Fibroblast of skin of right biceps (primary cell): ENCODE results near the gene POSTN.

Experiments
- DNase-seq: peaks from one replicate; pipeline ENCODE4 v3.0.0-alpha.2; 2013

Gene POSTN, protein sequence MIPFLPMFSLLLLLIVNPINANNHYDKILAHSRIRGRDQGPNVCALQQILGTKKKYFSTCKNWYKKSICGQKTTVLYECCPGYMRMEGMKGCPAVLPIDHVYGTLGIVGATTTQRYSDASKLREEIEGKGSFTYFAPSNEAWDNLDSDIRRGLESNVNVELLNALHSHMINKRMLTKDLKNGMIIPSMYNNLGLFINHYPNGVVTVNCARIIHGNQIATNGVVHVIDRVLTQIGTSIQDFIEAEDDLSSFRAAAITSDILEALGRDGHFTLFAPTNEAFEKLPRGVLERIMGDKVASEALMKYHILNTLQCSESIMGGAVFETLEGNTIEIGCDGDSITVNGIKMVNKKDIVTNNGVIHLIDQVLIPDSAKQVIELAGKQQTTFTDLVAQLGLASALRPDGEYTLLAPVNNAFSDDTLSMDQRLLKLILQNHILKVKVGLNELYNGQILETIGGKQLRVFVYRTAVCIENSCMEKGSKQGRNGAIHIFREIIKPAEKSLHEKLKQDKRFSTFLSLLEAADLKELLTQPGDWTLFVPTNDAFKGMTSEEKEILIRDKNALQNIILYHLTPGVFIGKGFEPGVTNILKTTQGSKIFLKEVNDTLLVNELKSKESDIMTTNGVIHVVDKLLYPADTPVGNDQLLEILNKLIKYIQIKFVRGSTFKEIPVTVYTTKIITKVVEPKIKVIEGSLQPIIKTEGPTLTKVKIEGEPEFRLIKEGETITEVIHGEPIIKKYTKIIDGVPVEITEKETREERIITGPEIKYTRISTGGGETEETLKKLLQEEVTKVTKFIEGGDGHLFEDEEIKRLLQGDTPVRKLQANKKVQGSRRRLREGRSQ

DNA sequence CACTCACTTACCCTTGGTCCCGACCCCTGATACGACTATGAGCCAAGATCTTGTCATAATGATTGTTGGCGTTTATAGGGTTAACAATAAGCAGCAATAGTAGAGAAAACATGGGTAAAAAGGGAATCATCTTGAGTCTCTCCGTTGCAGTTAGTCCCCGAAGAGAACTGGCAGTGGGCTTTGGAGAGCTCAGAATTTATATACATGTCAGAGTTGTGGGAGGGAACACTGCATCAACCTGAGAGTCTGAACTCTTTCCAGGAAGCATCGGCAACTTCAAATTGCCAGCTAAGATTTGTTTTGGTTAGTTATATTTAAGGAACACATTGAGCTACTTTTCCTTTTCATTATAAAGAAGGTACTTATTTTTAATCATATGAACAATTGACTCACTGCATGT, at the start of gene POSTN:
POSTN (minus strand) TSS at position 172 of the 400 bp plus-strand sequence; CDS start at position 130, 42 bp downstream.
- DNase-seq, result peak; percentile 79

DNA sequence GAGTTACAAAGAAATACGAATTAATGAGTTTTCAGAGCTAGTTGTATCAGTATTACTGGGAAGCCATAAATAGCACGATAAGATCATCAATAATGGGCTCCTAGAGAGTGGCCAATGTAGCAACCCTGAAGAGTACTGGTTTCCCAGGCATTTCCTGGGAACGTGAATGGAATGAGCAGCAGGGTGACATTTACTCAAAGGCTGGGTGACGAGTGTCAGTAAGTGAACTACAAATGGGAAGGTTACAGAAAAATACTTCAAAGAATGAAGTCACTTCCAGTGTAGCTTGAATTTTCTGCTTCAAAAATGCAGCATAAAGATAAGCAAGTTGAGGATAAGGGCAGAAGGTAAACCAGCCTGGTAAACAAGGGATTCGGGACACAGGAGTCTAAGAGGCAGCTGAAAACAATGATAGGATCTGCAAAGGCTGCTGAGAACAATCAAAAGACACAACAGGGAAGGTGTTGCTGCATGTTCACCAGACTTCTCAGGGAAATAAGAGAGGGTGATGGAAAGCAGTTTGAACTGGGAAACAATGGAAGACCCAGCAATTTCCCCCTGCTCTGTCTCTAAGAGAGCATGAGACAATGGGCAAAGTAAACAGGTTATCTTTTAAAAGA, 48.6 kb upstream of the POSTN start:
- no peak for DNase-seq

- DNase-seq, result no peak
Measured at GRCh38 chr13:37646531-37646930, 48.0 kb upstream of the POSTN start.

- DNase-seq, result no peak
Measured at GRCh38 chr13:37645181-37645740, 46.7 kb upstream of the POSTN start.

DNA sequence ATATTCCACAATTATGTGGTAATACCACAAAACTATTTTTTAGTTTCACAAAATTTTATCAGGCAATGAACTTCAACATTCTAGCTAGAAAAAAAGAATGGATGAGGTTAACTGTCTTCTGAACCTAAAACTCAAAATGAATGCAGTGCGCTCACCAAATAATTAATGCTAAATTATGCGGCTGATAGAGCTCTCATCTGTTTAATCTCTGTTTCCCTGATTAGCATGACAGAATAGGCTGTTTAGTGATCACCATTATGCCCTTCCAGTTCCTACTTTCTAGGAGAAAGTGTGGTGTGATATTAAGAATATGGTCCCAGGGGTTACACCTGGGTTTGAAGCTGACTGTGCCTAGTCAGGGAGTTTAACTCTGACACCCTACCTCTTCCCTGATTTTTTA, 42.8 kb upstream of the POSTN start:
- no peak for DNase-seq

GRCh38 chr13:37640499-37640898, 41.9 kb upstream of the POSTN start:
- peak; percentile 73 for DNase-seq

- no peak for DNase-seq
Measured at GRCh38 chr13:37636701-37637100, 38.1 kb upstream of the POSTN start.

- DNase-seq, result no peak
Measured at GRCh38 chr13:37632294-37632693, 33.7 kb upstream of the POSTN start.

GRCh38 chr13:37627428-37627827, 28.9 kb upstream of the POSTN start:
- DNase-seq, result no peak

DNA sequence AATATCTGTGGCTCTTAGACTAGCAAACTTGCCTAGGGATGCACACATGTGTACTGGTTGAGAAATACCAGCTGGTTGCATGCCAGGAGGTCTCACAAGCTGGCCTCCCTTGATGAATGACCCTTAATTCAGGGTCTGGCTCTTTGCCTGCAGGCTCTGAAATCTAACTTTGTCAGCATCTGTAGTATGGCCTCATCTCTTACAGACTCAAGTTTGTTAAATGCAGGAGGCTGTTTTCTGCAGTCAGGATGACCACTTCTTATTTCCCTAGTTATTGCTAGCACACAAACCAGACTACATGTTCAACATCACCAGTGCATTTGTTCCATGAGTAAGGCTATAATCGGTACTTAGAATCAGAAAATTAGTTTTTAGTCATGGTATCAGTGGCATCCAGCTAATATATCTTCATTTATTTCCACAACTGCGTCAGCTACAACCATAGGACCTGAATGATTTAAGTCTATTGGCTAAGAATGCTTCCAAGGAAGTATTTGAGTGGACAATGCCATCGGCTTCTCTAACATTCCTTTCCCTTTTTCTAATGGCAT, 23.3 kb upstream of the POSTN start:
- peak; percentile 81 for DNase-seq

DNA sequence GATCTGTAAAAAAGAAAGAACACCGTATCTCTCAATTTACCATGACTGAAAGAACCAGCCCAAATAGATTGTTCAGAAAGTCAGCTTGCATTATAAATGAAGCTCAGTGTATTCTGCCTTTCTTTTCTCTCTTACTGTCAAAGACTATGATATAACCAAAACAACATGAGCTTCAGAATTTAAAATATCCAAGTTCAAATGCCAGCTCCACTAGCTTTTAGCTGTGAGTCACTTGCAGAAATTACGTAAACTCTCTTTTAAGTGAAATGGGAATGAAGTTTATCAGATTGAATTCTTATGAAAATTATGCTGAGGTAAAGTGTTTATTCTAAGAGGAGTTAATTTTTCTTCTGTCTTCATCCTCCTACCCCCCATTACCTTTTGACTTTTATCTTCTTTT, 20.0 kb upstream of the POSTN start:
- peak; percentile 87 for DNase-seq

DNA sequence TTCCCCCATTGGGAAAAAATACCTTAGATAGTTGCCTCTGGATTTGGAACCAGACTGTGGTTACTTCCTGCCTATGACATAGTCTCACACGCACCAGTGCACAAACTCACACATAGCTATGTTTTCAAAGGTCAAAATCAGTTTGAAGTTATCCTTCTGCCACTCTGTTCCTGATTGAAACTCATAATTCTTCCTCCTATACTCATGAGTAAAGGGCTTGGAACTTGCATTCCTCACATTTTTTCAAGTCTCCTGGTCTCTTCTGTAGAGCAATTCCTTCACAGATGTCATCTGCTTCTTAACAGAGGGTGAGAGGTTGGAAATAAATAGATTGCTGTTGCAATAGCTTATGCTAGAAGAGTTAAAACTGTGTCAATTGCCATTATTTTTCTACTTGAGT, 18.6 kb upstream of the POSTN start:
- peak; percentile 98 for DNase-seq

GRCh38 chr13:37616131-37616530, 17.6 kb upstream of the POSTN start:
- peak; percentile 55 for DNase-seq

DNA sequence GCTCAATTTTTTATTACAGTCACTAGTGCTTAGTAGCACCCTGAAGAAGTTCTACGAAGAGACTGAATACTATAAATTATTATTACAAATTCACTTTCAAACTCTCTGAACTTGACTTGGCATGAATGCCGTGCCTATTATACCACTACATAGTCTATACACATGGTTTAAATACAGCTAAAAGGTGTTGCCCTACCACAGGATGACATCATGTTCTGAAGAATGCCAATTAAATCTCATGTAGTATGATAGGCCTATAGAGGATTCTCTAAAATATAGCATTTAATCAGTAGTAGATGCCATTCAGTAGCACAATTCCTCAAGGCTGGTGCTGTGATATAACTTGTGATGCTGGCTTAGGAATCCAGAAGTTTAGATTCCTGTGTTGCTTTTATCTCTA, 16.7 kb upstream of the POSTN start:
- DNase-seq, result peak; percentile 47

DNA sequence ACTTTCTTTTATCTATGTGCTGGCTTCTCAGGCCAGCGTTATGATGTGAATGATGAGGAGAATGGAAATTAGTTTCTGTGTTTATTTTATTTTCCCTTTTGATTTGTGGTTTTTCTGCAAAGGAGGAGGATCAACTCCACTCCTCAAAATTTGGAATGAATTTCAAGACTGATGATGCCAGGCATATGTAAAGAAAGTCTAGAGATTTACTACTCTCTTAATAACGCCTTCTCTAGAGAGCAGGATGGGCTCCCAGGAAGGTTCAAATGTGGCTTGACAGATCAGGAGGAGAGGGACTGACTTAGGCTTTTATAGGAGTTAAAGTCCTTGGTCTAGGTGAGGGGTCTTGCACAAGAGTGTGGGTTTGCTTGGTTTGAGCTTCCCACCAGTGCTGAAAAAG, 15.1 kb upstream of the POSTN start:
- DNase-seq, result no peak

GRCh38 chr13:37613236-37613635, 14.7 kb upstream of the POSTN start:
- DNase-seq, result peak; percentile 15

GRCh38 chr13:37608750-37609339, 10.3 kb upstream of the POSTN start:
- DNase-seq, result no peak

DNA sequence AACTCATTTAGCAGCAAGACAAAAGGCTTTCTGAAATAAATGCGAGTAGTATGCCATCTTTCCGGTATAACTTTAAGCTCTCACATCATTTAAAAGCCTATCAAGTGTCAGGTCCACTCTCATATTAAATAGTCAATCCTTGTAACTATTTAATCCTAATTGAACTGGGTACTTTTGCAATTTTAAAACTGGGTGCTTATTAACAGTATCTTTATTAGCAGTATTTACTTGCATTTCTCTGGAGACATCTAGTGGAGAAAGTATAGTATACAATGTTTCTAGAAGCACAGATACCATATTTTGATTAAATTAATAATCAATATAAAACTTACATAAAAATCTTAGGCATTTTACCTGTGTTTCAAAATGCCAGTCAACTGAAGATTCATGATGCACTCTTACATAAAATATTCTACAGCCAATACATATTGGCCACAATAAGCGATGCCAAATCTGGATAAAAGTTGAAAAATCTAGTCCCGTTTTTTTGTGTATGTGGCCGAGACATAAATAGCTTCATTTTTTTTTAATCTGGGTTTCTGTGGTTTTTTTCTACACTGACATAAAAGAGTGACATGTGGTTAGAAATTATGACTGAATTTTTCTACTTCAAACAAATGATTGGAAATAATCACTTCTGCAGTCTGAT, 4.3 kb upstream of the POSTN start:
- DNase-seq, result peak; percentile 47

DNA sequence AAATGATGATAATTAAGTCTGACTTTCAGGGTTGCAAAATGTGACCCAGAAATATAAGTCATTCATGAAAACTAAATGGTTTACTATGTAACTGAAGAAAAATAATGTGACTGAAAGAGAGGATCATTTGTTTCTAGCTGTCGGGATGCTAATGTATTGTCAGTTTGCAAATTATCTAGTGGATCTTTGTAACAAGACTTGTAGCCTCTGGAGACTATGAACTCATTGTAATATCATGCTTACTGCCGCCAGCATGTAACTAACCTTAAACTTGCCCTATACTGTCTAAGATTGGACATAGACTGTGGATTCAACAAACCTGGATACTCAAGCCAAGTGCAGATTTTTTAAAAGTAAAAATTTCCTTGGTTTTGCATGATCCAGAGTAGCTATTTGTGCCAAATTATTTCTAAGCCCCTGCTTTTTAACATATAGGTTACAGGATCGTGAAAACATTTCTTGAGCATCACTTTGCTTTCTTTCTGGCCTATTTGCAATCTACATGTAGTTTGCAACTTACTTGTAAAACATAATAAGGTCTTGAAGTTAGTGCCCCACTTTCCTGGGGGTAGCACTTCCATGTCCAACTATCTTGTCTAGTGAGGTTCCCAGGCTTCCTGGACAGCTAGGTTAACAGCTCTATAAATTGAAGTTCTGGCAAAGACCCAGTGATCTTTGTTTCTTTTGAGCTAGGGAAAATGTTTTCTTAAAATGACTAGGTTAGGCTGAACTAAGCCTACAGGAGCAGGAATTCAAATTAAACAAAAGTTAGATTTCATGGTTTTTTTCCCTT, 3.3 kb upstream of the POSTN start:
- peak; percentile 43 for DNase-seq

DNA sequence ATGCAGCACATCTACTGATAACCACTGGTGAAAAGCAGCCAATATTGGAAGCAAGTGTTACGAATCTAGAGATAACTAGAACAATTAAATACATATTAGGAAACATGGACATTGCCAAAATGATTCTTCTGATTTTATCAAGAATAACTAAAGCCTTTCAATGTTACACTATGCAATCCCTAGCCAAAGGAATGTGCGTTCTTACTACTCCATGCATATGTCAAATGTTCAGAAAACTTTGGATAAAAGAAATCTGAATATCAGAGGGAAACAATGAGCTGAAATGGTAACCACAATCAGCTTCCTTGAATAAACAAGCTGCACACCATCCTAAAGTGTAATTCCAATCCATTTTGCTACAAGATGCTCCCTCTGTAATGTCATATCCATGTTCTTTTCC, 951 bp upstream of the POSTN start:
- no peak for DNase-seq

- no peak for DNase-seq
Measured at GRCh38 chr13:37597477-37598025, 1.0 kb downstream of the POSTN start.
